IgD-negative memory B cell (primary cell): ENCODE measurements around the gene ACACA. TPM values are rescaled to one million over a fixed set of nuclear protein-coding genes. Genes with fewer than 3 reads are reported as not detected.
"Not testable (repeated sequence)": the region's sequence is repeated elsewhere in the genome, so short reads cannot be mapped to it uniquely, and the experiment has no call there.

ENCODE experiments used
- H3K27ac Mint-ChIP-seq, 3 donors: one replicate each; pipeline ENCODE4 v1.8.0; 2020 to 2022; ENCODE audit warnings: mild to moderate bottlenecking in 3 of 3, mixed read lengths in 3 of 3, moderate library complexity in 1 of 3
- H3K27me3 Mint-ChIP-seq: one replicate; pipeline ENCODE4 v1.8.0; 2021; ENCODE audit warnings: mixed read lengths
- H3K36me3 Mint-ChIP-seq: one replicate; pipeline ENCODE4 v1.8.0; 2020; ENCODE audit warnings: mild to moderate bottlenecking, mixed read lengths
- H3K4me1 Mint-ChIP-seq, 3 donors: one replicate each; pipeline ENCODE4 v1.8.0; 2020 to 2022; ENCODE audit warnings: mixed read lengths in 3 of 3, mild to moderate bottlenecking in 1 of 3
- H3K4me3 Mint-ChIP-seq, 4 donors: one replicate each; pipeline ENCODE4 v1.8.0; 2020 to 2022; ENCODE audit warnings: mild to moderate bottlenecking in 4 of 4, mixed read lengths in 4 of 4, moderate library complexity in 3 of 4
- H3K9me3 Mint-ChIP-seq, 3 donors: one replicate each; pipeline ENCODE4 v1.8.0; 2020 to 2021; ENCODE audit warnings: mixed read lengths in 3 of 3, mild to moderate bottlenecking in 1 of 3
- polyA plus RNA-seq: library from polyadenylated mRNA; unstranded; fragments of 300-500 nt; fragmentation: Illumina TruSeq; gene quantifications from one replicate; pipeline ENCODE4 v1.2.3, GENCODE V29; 2021

ACACA gene
- polyA plus RNA-seq: 6.0 TPM

DNA sequence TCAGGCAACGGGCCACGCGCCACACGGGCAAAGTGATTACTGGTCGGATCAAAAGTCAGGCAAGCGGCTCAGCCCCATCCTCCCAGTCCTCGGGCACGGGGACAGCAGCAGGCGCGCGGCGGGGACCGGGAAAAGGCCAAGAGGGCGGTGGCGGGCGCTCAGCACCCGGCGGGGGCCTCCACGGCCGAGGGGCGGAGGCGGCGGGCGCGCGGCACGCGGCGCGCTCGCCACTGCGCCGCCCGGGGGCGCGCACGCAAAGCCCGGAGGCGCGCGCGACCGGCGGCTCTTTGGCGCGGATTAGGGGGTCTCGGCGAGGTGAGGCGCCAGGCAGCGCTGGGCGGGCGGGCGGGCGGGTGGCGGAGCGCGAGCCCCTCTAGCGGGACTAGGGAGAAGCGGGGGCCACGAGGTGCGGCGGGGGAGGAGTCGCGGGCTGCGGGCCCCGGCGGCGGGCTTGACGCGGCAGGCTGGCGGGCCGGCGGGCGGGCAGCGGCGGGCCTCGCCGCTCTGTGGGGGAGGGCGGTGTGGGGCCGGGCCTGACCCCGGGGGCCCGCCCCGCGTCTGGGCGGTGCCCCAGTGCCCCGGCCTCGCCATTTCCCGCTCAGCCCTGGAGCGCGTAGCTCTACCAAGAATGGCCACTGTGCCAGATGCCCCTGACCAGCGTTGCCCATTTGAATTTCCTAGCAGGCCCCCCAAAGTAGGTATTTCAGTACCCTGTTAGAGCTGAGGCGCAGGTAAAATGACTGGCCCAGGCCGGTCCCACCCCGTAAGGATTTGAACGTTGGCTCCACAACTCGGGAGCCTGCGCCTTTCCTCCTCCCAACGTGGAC lies at the start of gene ACACA, which contains the start of gene TADA2A:
TSS of gene ACACA (minus strand) at position 202 of the 827 bp plus-strand sequence. CDS start 537 bp downstream, outside the sequence.
TSS of gene TADA2A (plus strand) at position 252 of the 827 bp plus-strand sequence. CDS start 4,480 bp downstream, outside the sequence.
- Mint-ChIP-seq H3K27ac (peak within 1 kb of the TSS; percentile 85 to 99 (median 90)), H3K9me3 (no peaks in the 10 kb centered on the region), H3K27me3 (no peaks in the 10 kb centered on the region), H3K4me1 (peaks cover 12 to 19% (median 18%) of the 10 kb centered on the region in 3 donors), H3K36me3 (no peaks in the 10 kb centered on the region), H3K4me3 (peak within 1 kb of the TSS; percentile 94 to 98 (median 98))

- Mint-ChIP-seq H3K27me3 (no peaks in the 10 kb centered on the region), H3K27ac (no peak overlapping the region), H3K4me1 (peaks cover 0 to 3% (median 0%) of the 10 kb centered on the region in 3 donors), H3K36me3 (peaks cover 16% of the 10 kb centered on the region), H3K4me3 (no peak overlapping the region), H3K9me3 (no peaks in the 10 kb centered on the region)
Observed at GRCh38 chr17:37450112-37450511, 43.5 kb upstream of the ACACA start.

- no peaks in the 10 kb centered on the region for H3K27me3 Mint-ChIP-seq
- H3K27ac Mint-ChIP-seq: no peak overlapping the region
- peaks cover 12% of the 10 kb centered on the region for H3K36me3 Mint-ChIP-seq
- no peaks in the 10 kb centered on the region for H3K9me3 Mint-ChIP-seq
- no peak overlapping the region for H3K4me3 Mint-ChIP-seq
- H3K4me1 Mint-ChIP-seq: peaks cover 0 to 3% (median 0%) of the 10 kb centered on the region in 3 donors
Observed at GRCh38 chr17:37447641-37448040, 41.0 kb upstream of the ACACA start.

- Mint-ChIP-seq H3K9me3 (no peaks in the 10 kb centered on the region), H3K4me1 (peaks cover 5 to 9% (median 7%) of the 10 kb centered on the region in 3 donors), H3K27me3 (no peaks in the 10 kb centered on the region), H3K4me3 (no peak overlapping the region), H3K27ac (no peak overlapping the region), H3K36me3 (peaks cover 15% of the 10 kb centered on the region)
Observed at GRCh38 chr17:37446027-37446426, 39.4 kb upstream of the ACACA start.

DNA sequence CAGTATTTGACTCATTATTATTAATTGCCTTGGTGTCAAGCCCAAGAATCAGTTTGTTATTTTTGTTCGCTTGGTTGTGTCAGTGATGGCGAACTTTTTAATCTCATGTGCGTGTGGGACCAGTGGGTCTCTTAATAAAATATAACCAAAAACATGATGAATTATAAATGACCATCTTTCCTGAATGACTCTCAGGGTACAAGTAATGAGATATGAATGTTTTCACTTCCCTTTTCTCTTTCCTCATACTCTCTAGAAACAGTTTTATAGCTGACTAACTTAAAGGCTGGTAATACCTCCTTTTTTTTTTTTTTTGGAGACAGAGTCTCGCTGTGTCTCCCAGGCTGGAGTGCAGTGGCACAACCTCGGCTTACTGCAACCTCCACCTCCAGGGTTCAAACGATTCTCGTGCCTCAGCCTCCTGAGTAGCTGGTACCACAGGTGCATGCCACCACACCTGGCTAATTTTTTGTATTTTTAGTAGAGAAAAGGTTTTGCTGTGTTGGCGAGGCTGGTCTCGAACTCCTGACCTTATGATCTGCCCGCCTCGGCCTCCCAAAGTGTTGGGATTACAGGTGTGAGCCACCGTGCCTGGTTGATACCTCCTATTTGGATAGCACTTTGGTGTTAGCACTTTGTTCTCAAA lies 34.9 kb upstream of the ACACA start:
- H3K4me1 Mint-ChIP-seq, H3K27ac Mint-ChIP-seq, H3K4me3 Mint-ChIP-seq, H3K27me3 Mint-ChIP-seq, H3K9me3 Mint-ChIP-seq, H3K36me3 Mint-ChIP-seq: not testable (repeated sequence)

DNA sequence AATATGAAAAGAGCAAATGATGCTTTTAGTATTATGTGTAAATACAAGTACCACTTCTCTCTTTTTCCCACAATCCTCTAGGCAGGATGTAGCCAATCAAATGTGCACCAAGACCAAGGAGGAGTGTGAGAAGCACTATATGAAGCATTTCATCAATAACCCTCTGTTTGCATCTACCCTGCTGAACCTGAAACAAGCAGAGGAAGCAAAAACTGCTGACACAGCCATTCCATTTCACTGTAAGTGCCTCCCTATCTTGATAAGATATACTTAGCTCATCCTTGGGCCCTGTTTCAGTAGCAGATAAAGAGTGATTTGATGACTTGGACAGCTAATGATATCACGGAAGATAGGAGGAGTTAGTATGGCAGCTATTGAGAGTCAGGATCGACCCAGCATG lies 33.8 kb upstream of the ACACA start:
- H3K27ac Mint-ChIP-seq: no peak overlapping the region
- H3K36me3 Mint-ChIP-seq: peaks cover 8% of the 10 kb centered on the region
- H3K4me1 Mint-ChIP-seq: peaks cover 5 to 7% (median 6%) of the 10 kb centered on the region in 3 donors
- no peak overlapping the region for H3K4me3 Mint-ChIP-seq
- no peaks in the 10 kb centered on the region for H3K9me3 Mint-ChIP-seq
- no peaks in the 10 kb centered on the region for H3K27me3 Mint-ChIP-seq

DNA sequence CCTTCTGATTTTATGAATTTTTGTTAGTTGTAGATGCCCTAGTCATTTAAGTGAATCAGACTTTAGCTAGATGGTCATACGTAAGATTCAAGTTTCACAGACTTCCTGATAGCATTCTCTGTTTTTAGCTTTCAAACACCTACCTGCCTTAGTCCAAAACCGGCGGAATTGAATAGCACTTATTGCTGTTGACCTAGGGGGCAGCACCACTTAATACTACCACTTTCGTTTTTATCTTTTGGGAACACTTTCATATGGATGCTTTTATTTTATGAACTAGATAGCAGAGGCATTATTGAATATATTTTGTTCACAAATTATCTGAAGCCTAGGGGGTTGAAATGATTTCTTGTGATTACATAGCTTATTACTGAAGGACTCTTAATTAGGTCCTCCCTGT lies 31.5 kb upstream of the ACACA start:
- Mint-ChIP-seq H3K36me3 (peaks cover 9% of the 10 kb centered on the region), H3K27me3 (no peaks in the 10 kb centered on the region), H3K4me3 (no peak overlapping the region), H3K9me3 (no peaks in the 10 kb centered on the region), H3K27ac (no peak overlapping the region), H3K4me1 (peaks cover 5 to 7% (median 6%) of the 10 kb centered on the region in 3 donors)

GRCh38 chr17:37432671-37433070 lies 26.0 kb upstream of the ACACA start:
- Mint-ChIP-seq H3K4me3 (no peak overlapping the region), H3K27me3 (no peaks in the 10 kb centered on the region), H3K27ac (no peak overlapping the region), H3K4me1 (peaks cover 0 to 2% (median 0%) of the 10 kb centered on the region in 3 donors), H3K9me3 (no peaks in the 10 kb centered on the region), H3K36me3 (peaks cover 3% of the 10 kb centered on the region)

- H3K4me1 Mint-ChIP-seq: peaks cover 0 to 2% (median 0%) of the 10 kb centered on the region in 3 donors
- no peaks in the 10 kb centered on the region for H3K27me3 Mint-ChIP-seq
- peaks cover 5% of the 10 kb centered on the region for H3K36me3 Mint-ChIP-seq
- H3K27ac Mint-ChIP-seq: peak overlapping the region in 2 of 3 donors; percentile 3 to 7
- no peak overlapping the region for H3K4me3 Mint-ChIP-seq
- H3K9me3 Mint-ChIP-seq: no peaks in the 10 kb centered on the region
Observed at GRCh38 chr17:37430051-37430627, 23.5 kb upstream of the ACACA start.

- H3K9me3 Mint-ChIP-seq: no peaks in the 10 kb centered on the region
- no peak overlapping the region for H3K4me3 Mint-ChIP-seq
- peaks cover 0 to 2% (median 0%) of the 10 kb centered on the region in 3 donors for H3K4me1 Mint-ChIP-seq
- no peak overlapping the region for H3K27ac Mint-ChIP-seq
- H3K36me3 Mint-ChIP-seq: peaks cover 5% of the 10 kb centered on the region
- H3K27me3 Mint-ChIP-seq: no peaks in the 10 kb centered on the region
Observed at GRCh38 chr17:37429453-37429852, 22.8 kb upstream of the ACACA start.

DNA sequence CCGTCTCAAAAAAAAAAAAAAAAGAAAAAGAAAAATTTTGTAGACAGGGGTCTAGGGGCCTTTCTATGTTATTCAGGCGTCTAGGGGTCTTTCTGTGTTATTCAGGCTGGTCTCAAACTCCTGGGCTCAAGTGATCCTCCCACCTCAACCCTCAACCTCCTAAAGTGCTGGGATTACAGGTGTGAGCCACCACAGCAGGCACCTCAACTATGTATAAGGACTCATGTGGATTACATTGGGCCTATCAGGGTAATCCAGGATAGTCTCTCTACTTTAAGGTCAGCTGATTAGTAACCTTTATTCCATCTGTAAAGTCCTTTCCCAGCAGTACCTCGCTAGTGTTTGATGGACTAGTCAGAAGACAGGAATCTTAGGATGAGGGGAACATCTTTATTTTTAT lies 22.4 kb upstream of the ACACA start:
- peaks cover 0 to 2% (median 0%) of the 10 kb centered on the region in 3 donors for H3K4me1 Mint-ChIP-seq
- no peaks in the 10 kb centered on the region for H3K27me3 Mint-ChIP-seq
- peaks cover 4% of the 10 kb centered on the region for H3K36me3 Mint-ChIP-seq
- H3K9me3 Mint-ChIP-seq: no peaks in the 10 kb centered on the region
- no peak overlapping the region for H3K27ac Mint-ChIP-seq
- H3K4me3 Mint-ChIP-seq: no peak overlapping the region

- Mint-ChIP-seq H3K36me3 (peaks cover 4% of the 10 kb centered on the region), H3K4me3 (no peak overlapping the region), H3K9me3 (no peaks in the 10 kb centered on the region)
Observed at GRCh38 chr17:37425268-37425667, 18.6 kb upstream of the ACACA start.

GRCh38 chr17:37422971-37423625 lies 16.5 kb upstream of the ACACA start:
- Mint-ChIP-seq H3K27ac (peak overlapping the region in 1 of 3 donors; percentile 38), H3K4me1 (no peaks in the 10 kb centered on the region), H3K27me3 (no peaks in the 10 kb centered on the region), H3K4me3 (no peak overlapping the region), H3K9me3 (no peaks in the 10 kb centered on the region), H3K36me3 (peaks cover 6% of the 10 kb centered on the region)

More at GRCh38 chr17:37425268-37425667, 18.6 kb upstream of the ACACA start:
- Mint-ChIP-seq H3K4me1 (peaks cover 0 to 2% (median 0%) of the 10 kb centered on the region in 3 donors), H3K27ac (no peak overlapping the region), H3K27me3 (no peaks in the 10 kb centered on the region)

DNA sequence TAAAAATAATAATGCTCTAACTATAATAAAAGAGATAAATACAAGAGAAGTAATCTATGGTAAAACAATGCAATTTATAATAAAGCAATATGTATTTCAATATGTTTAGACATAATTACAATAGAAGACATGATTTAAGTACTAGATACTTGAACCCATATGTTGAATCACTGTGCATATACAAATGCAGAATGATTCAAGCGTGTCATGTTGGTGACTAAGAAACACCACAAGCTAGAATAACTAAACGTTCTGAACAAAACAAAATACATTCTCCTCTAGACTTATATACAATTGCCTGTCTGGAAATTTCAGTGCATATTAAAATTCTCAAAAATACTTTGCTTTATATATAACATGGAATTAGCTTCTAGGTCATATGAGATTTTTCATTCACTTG lies 11.2 kb upstream of the ACACA start:
- H3K4me1 Mint-ChIP-seq: peaks cover 2 to 10% (median 5%) of the 10 kb centered on the region in 3 donors
- no peaks in the 10 kb centered on the region for H3K27me3 Mint-ChIP-seq
- no peak overlapping the region for H3K27ac Mint-ChIP-seq
- no peaks in the 10 kb centered on the region for H3K9me3 Mint-ChIP-seq
- peaks cover 8% of the 10 kb centered on the region for H3K36me3 Mint-ChIP-seq
- H3K4me3 Mint-ChIP-seq: no peak overlapping the region
